ENCODE measurements around the gene ABI1.
"Not testable (repeated sequence)": the region's sequence is repeated elsewhere in the genome, so short reads cannot be mapped to it uniquely, and the experiment has no call there.

ABI1 gene

GRCh38 chr10:26860443-26861204 is at the start of gene ABI1:
Gene ABI1 (minus strand): TSS chr10:26860958. CDS start chr10:26860863, 95 bp downstream.
- peak; percentile 98 for DNase-seq (ENCODE audit: low read depth, low spot score)

DNA sequence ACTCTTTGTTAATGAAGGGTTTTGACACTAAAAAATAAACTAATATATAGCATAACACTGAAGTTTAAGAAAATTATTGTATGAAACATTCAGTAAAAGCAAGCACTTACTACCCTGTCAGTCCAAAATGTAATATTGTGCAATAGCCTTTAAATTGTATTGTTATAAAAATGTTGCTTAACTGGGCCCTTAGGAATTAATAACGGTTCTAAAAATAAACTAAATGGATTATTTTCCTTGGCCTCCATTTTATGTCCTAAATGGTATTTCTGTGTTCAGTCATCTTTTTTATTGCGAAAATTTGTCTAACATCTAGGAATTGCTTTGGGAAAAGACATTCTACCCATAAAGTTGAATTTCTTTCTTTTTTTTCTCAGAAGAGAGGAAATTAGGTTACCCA is 49.0 kb upstream of the ABI1 start:
- no peak for DNase-seq (ENCODE audit: low read depth, low spot score)

- DNase-seq (ENCODE audit: low read depth, low spot score), result not testable (repeated sequence)
Observed at GRCh38 chr10:26905253-26905781, 44.6 kb upstream of the ABI1 start.

GRCh38 chr10:26903431-26904217 is 42.9 kb upstream of the ABI1 start:
- DNase-seq (ENCODE audit: low read depth, low spot score), result no peak

GRCh38 chr10:26892306-26892923 is 31.7 kb upstream of the ABI1 start:
- DNase-seq (ENCODE audit: low read depth, low spot score), result not testable (repeated sequence)

DNA sequence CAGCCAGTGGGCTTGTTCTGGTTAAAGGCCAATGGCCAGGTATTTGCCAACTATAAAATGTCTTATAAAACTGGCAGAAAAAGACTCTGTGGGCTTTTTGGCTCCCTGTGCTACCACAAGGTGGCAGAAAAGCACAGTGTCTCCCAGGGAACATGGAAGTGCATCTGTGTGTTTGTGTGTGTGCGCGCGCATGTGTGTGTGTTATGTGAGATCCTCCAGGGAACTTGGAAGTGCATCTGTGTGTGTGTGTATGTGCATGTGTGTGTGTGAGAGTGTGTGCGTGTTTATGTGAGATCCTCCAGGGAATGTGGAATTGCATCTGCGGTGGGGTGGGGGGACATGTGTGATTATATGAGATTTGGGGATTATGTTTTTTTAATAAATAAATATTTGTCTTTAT is 30.2 kb upstream of the ABI1 start:
- DNase-seq (ENCODE audit: low read depth, low spot score), result peak; percentile 4

- DNase-seq (ENCODE audit: low read depth, low spot score), result no peak
Observed at GRCh38 chr10:26887611-26888215, 27.0 kb upstream of the ABI1 start.

- DNase-seq (ENCODE audit: low read depth, low spot score), result no peak
Observed at GRCh38 chr10:26881600-26882331, 21.0 kb upstream of the ABI1 start.

- DNase-seq (ENCODE audit: low read depth, low spot score), result no peak
Observed at GRCh38 chr10:26879744-26880143, 19.0 kb upstream of the ABI1 start.

DNA sequence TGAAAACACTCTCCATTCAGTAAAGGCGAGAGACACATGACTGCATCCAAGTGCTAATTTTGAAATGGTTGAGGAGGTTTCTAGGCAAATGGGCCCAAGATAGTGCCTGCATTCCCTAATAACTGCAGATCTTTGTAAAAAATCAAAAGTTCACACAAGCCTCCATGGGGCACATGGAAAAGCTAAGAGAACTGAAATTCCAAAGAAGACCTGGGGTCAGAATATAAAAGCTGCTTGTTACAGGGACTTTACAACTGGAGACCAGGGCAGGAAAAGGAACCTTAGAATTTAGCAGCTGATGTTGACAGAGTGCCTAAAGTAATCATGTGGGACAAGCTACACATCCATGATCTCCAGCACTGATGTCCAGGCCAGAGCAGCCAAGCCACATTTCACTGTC is 10.0 kb upstream of the ABI1 start:
- DNase-seq (ENCODE audit: low read depth, low spot score), result no peak

DNA sequence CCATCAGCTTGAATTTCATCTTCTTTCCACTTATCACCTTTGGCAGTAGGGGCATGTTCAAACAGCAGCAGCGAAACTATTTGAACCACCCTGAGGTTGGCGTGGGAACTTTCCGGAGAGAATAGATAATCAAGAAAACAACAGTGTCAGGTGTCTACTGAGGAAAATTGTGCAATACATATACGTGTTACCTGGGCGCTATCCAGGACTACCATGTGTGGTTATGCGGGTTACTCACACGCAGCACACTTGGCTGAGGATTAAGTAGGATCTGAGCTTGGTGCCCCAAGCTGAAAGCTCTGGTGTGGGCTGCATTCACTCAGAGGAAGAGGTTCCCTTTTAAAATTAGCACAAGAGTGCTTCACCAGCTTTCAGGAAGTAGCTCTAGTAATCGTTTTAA is 8.8 kb upstream of the ABI1 start:
- no peak for DNase-seq (ENCODE audit: low read depth, low spot score)

DNA sequence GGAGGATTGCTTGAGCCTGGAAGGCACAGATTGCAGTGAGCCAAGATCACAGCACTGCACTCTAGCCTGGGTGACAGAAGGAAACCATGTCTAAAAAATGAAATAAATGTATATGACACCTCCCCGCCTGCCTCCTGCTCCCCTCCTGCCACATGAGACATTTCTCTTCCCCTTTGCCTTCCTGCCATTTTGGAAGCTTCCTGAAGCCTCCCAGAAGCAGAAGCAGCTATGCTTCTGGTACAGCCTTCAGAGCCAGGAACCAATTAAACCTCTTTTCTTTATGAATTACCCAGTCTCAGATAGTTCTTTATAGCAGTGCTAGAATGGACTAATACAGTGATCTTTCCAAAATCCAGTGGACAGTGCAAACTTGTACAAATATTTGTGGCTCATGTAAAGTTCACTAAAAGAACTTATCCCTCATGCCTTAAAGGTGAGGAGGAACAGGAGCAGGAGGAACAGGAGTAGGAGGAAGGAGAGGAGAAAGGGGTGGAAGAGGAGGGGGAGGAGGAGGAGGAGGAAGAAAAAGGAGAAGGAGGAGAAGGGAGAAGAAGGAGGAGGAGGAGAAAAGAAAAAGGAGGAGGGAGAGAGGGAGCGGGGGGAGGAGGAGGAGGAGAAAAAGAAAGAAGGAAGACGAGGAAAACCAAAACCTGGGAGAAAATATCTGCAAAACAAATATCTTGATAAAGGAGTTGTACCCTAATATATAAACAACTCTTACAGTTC is 2.8 kb upstream of the ABI1 start:
- no peak for DNase-seq (ENCODE audit: low read depth, low spot score)

GRCh38 chr10:26861205-26861998 is 644 bp upstream of the ABI1 start:
- DNase-seq (ENCODE audit: low read depth, low spot score), result no peak

- peak; percentile 29 for DNase-seq (ENCODE audit: low read depth, low spot score)
Observed at GRCh38 chr10:26860102-26860442, 686 bp downstream of the ABI1 start.

- DNase-seq (ENCODE audit: low read depth, low spot score), result no peak
Observed at GRCh38 chr10:26859241-26860101, 1.3 kb downstream of the ABI1 start.

GRCh38 chr10:26858707-26859034 is 2.1 kb downstream of the ABI1 start:
- no peak for DNase-seq (ENCODE audit: low read depth, low spot score)

- DNase-seq (ENCODE audit: low read depth, low spot score), result no peak
Observed at GRCh38 chr10:26857991-26858706, 2.6 kb downstream of the ABI1 start.

- DNase-seq (ENCODE audit: low read depth, low spot score), result not testable (repeated sequence)
Observed at GRCh38 chr10:26857553-26857952, 3.2 kb downstream of the ABI1 start.
